ENCODE measurements around the gene ICAM1. TPM values are rescaled to one million over a fixed set of nuclear protein-coding genes. Genes with fewer than 3 reads are reported as not detected.
A peak's percentile ranks its signal among the peaks of the same experiment; 100 is the strongest.

ICAM1 gene
- polyA plus RNA-seq, 1 of the 3 experiments (the other 2 are of a cell fraction): 14.5 TPM

DNA sequence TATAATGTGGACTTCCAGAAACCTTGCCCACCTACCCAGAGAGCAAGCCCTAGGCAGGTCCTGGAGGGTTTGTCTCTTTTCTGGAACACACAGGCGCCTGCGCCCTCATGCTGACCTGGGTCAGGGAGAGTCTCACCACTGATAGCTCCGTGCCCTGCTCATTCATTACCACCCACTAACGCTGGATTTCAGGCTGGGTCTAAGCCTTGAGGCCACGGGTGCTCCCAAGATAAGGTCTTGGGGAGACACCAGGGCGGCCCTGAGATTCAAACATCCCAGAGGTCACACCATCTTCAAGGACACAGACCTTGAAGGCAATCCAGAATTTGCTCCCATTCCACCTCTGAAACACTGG is 44.9 kb upstream of the ICAM1 start:
- H3F3A ChIP-seq (replicated peaks; ENCODE audit: insufficient read depth): no peaks in the 10 kb centered on the region
- H4K20me1 ChIP-seq (ENCODE audit: insufficient read depth): 0 out of 2 replicates have a peak, but pooled peaks cover 4% of the 10 kb centered on the region
- TF ChIP-seq TEAD4 (IDR thresholded peaks at IDR 0.05; ENCODE audit: borderline replicate concordance, insufficient read depth): no peak
- no peak for TF ChIP-seq MEF2A (IDR thresholded peaks at IDR 0.05; ENCODE audit: borderline replicate concordance, low read depth)
- no peak for TF ChIP-seq FOSL2 (IDR thresholded peaks at IDR 0.05; ENCODE audit: borderline replicate concordance, low read depth)
- 83% methylated on average over 6 of the region's 6 CpGs for WGBS (ENCODE audit: low lambda C conversion rate)
- peak overlapping the region in 1 of 2 experiments; percentile 85; a peak in 2 of 4 replicates for H3K27ac ChIP-seq (ENCODE audit: low read depth in 2 of 2, low read length in 1 of 2)
- no peaks in the 10 kb centered on the region for H3K9me2 ChIP-seq
- H3K27me3 ChIP-seq (ENCODE audit: insufficient read depth): no peaks in the 10 kb centered on the region
- ChIA-PET CTCF (interaction anchor here (0.7 to 5.5 kb wide), 9 partner anchors 8 to 163 kb away, joined by 3 to 54 read pairs (median 4); no protein-coding TSS in a partner anchor), POLR2A (interaction anchor here (0.5 to 1.2 kb wide), 6 partner anchors 12 to 87 kb away, joined by 3 to 5 read pairs (median 4); partner anchors contain the start of gene DNMT1)
- H3K4me1 ChIP-seq (ENCODE audit: control insufficient read depth in 1 of 2, insufficient read depth in 2 of 2, low read depth in 1 of 2, low read length in 1 of 2): peaks cover 0 to 26% of the 10 kb centered on the region in 2 experiments; a peak in 1 of 4 replicates
- no peak for DNase-seq
- H3K36me3 ChIP-seq (replicated peaks in 1 of 2; ENCODE audit: control insufficient read depth in 1 of 2, insufficient read depth in 2 of 2, low read length in 1 of 2): no peaks in the 10 kb centered on the region
- H3K79me2 ChIP-seq (ENCODE audit: insufficient read depth): peaks cover 10% of the 10 kb centered on the region; the same call in 1 of the 2 replicates
- H2AFZ ChIP-seq (ENCODE audit: low read depth): no peak overlapping the region
- no peak overlapping the region for H3K4me2 ChIP-seq
- no peak overlapping the region for H3K4me3 ChIP-seq (ENCODE audit: low read depth in 2 of 2, low read length in 1 of 2)
- no peak overlapping the region for H3K9ac ChIP-seq
- H3K9me3 ChIP-seq: no peaks in the 10 kb centered on the region

DNA sequence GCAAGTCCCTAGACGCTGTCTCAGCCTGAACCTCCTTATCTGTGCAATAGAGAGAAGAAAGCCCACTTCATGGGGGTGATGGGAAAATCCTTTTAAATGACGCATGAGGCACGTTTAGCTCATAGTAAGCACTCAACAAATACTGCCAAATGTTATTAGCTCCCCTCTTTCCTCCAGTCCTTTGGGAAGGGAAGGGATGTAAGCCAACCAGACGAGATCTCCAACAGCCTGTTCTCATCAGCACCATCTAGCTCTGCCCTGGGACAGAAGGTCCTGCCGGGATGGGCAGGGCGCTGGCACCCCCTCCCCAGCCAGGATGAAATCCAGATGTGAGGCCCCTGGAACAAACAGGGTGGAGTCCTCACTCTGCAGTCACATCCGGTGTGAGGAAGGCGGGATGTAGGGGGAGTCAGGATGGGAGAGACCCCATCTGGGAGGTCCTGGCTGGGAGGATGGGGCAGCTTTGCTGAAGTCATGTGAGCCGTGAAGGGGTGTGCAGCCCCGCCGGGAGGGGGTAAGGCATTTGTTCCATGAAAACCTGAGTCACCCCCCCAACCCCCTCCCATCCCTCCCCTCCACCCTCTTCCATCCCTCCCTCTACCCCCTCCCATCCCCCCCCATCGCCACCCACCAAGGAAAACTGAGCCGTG is 44.4 kb upstream of the ICAM1 start:
- no peaks in the 10 kb centered on the region for H3K9me3 ChIP-seq
- WGBS (ENCODE audit: low lambda C conversion rate): 49% methylated on average over 10 of the region's 13 CpGs
- H2AFZ ChIP-seq (ENCODE audit: low read depth): no peak overlapping the region
- H3K36me3 ChIP-seq (replicated peaks in 1 of 2; ENCODE audit: control insufficient read depth in 1 of 2, insufficient read depth in 2 of 2, low read length in 1 of 2): no peaks in the 10 kb centered on the region
- peaks cover 0 to 26% of the 10 kb centered on the region in 2 experiments; a peak in 1 of 4 replicates for H3K4me1 ChIP-seq (ENCODE audit: control insufficient read depth in 1 of 2, insufficient read depth in 2 of 2, low read depth in 1 of 2, low read length in 1 of 2)
- peaks cover under 1% of the 10 kb centered on the region for H3F3A ChIP-seq (replicated peaks; ENCODE audit: insufficient read depth)
- TF ChIP-seq RXRA (IDR thresholded peaks at IDR 0.05; ENCODE audit: borderline replicate concordance, low read depth) (no peak), GATA2 (CRISPR knock-in tag; IDR thresholded peaks at IDR 0.05) (peak; percentile 66), EP300 (IDR thresholded peaks at IDR 0.05; ENCODE audit: borderline replicate concordance in 1 of 2, low read depth in 1 of 2, low read length in 1 of 2) (peak in 1 of 2 experiments; percentile 56; a peak in 1 of 4 replicates), RAD21 (IDR thresholded peaks at IDR 0.05; ENCODE audit: low read length) (no peak; the same call in 1 of the 2 replicates), MXI1 (IDR thresholded peaks at IDR 0.05; ENCODE audit: low read depth, low read length) (peak; percentile 40; the same call in 1 of the 2 replicates), RCOR1 (IDR thresholded peaks at IDR 0.05; ENCODE audit: low read length) (peak; percentile 53)
- ChIA-PET POLR2A (interaction anchor here (0.5 to 1.2 kb wide), 7 partner anchors 12 to 97 kb away, joined by 3 to 5 read pairs (median 4); partner anchors contain the start of gene DNMT1), CTCF (interaction anchor here (0.9 to 5.5 kb wide), 13 partner anchors 9 to 162 kb away, joined by 3 to 54 read pairs (median 4); no protein-coding TSS in a partner anchor)
- H3K4me2 ChIP-seq: 0 out of 2 replicates have a peak overlapping the region, but pooled peaks have one; percentile 29
- H3K27ac ChIP-seq (ENCODE audit: low read depth in 2 of 2, low read length in 1 of 2): peak overlapping the region in 1 of 2 experiments; percentile 85; a peak in 2 of 4 replicates
- H3K4me3 ChIP-seq (ENCODE audit: low read depth in 2 of 2, low read length in 1 of 2): no peak overlapping the region; a peak in 1 of 4 replicates
- 0 out of 2 replicates have a peak, but pooled peaks cover 4% of the 10 kb centered on the region for H4K20me1 ChIP-seq (ENCODE audit: insufficient read depth)
- H3K79me2 ChIP-seq (ENCODE audit: insufficient read depth): peaks cover 10% of the 10 kb centered on the region; the same call in 1 of the 2 replicates
- H3K27me3 ChIP-seq (ENCODE audit: insufficient read depth): no peaks in the 10 kb centered on the region
- peak; percentile 92 for DNase-seq
- H3K9me2 ChIP-seq: no peaks in the 10 kb centered on the region
- H3K9ac ChIP-seq: no peak overlapping the region
